Kidney (tissue), 14 donors: ENCODE measurements around the gene TMEM130. TPM values are rescaled to one million over a fixed set of nuclear protein-coding genes. Genes with fewer than 3 reads are reported as not detected.
A peak's percentile ranks its signal among the peaks of the same experiment; 100 is the strongest.

Source experiments
- DNase-seq, 5 donors: peaks; one replicate each; pipeline ENCODE4 v3.0.0-alpha.2; 2013 to 2020
- FAIRE-seq: peaks from 2 replicates; lab custom pipeline; 2012; peaks lifted over from hg19 to GRCh38; lab: Jason Lieb, UNC
- H3K27ac ChIP-seq, 2 donors: one replicate each; pipeline ENCODE4 v1.7.0; 2013; ENCODE audit warnings: low read depth in 2 of 2, low read length in 2 of 2, inconsistent platforms in 1 of 2
- H3K27me3 ChIP-seq: one replicate; pipeline ENCODE4 v1.7.1; 2013; ENCODE audit warnings: low read length, inconsistent platforms; ENCODE audit not compliant: control insufficient read depth, insufficient read depth
- H3K36me3 ChIP-seq, 3 donors: one replicate each; pipeline versions ENCODE4 v1.7.0 to v1.7.1; 2013; ENCODE audit warnings: low read length in 3 of 3, control low read depth in 1 of 3, inconsistent platforms in 1 of 3; ENCODE audit not compliant: insufficient read depth in 3 of 3, control insufficient read depth in 2 of 3
- H3K4me1 ChIP-seq, 3 donors: one replicate each; pipeline versions ENCODE4 v1.7.0 to v1.7.1; 2013; ENCODE audit warnings: low read length in 3 of 3, inconsistent platforms in 1 of 3, low read depth in 1 of 3; ENCODE audit not compliant: control insufficient read depth in 2 of 3, insufficient read depth in 2 of 3
- H3K4me3 ChIP-seq, 3 donors: one replicate each; pipeline versions ENCODE4 v1.7.0 to v1.8.1; 2013; ENCODE audit warnings: low read length in 3 of 3, control low read depth in 1 of 3, inconsistent platforms in 1 of 3
- H3K9ac ChIP-seq, 3 donors: one replicate each; pipeline versions ENCODE4 v1.7.0 to v1.7.1; 2013; ENCODE audit warnings: low read length in 3 of 3, control low read depth in 1 of 3, inconsistent platforms in 1 of 3
- H3K9me3 ChIP-seq, 3 donors: one replicate each; pipeline versions ENCODE4 v1.7.0 to v1.7.1; 2013; ENCODE audit warnings: low read length in 3 of 3, control low read depth in 1 of 3, inconsistent platforms in 1 of 3; ENCODE audit not compliant: control insufficient read depth in 2 of 3, insufficient read depth in 1 of 3
- intact Hi-C: fragments of 100-400 bp; cut with DNase I; formaldehyde crosslinking; loops from one replicate; pipeline ENCODE4 v1.11.1; 2022
- polyA plus RNA-seq: library from polyadenylated mRNA; stranded (reverse); fragments of 350-450 nt; fragmentation: Illumina TruSeq; extraction: RNeasy Lipid Tissue Mini Kit (QIAGEN cat#74804); gene quantifications from one replicate; pipeline ENCODE4 v1.2.3, GENCODE V29; 2014; ENCODE audit warnings: low read depth, low replicate concordance; ENCODE audit not compliant: insufficient read depth
- total RNA-seq: library from RNA; stranded (reverse); fragmentation: NEBNext Ultra II Directional; extraction: Animal tissue kit (Norgen Biotek cat#: 25700); gene quantifications from one replicate; pipeline ENCODE4 v1.2.1, GENCODE V29; 2021
- TF ChIP-seq, protein P1 (sequence below): IDR thresholded peaks from 3 replicates; pipeline ENCODE4 v1.5.1; 2012; ENCODE audit warnings: mild to moderate bottlenecking, moderate library complexity, borderline replicate concordance; ENCODE audit not compliant: insufficient read depth; ENCODE audit errors: extremely low read depth
- donor health status: control.
- donor health status: control.
- donor health status: control.
- donor health status: control.
- donor health status: control.
- donor health status: DM: yes; HTN: yes; CAD: no.
- donor health status: Normal renal cell carcinoma (clear cell type).

TMEM130 gene
- total and polyA plus RNA-seq, 2 donors from 2014 or later: 5.0 to 12.9 TPM

GRCh38 chr7:98840096-98840495 is 29.7 kb downstream of the TMEM130 start:
- Histone ChIP-seq H3K4me3 (no peak overlapping the region), H3K36me3 (no peaks in the 10 kb centered on the region), H3K9me3 (no peaks in the 10 kb centered on the region), H3K4me1 (no peaks in the 10 kb centered on the region), H3K9ac (no peak overlapping the region), H3K27ac (no peak overlapping the region), H3K27me3 (no peaks in the 10 kb centered on the region)
- TF ChIP-seq, protein P1, sequence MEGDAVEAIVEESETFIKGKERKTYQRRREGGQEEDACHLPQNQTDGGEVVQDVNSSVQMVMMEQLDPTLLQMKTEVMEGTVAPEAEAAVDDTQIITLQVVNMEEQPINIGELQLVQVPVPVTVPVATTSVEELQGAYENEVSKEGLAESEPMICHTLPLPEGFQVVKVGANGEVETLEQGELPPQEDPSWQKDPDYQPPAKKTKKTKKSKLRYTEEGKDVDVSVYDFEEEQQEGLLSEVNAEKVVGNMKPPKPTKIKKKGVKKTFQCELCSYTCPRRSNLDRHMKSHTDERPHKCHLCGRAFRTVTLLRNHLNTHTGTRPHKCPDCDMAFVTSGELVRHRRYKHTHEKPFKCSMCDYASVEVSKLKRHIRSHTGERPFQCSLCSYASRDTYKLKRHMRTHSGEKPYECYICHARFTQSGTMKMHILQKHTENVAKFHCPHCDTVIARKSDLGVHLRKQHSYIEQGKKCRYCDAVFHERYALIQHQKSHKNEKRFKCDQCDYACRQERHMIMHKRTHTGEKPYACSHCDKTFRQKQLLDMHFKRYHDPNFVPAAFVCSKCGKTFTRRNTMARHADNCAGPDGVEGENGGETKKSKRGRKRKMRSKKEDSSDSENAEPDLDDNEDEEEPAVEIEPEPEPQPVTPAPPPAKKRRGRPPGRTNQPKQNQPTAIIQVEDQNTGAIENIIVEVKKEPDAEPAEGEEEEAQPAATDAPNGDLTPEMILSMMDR: no peak
- intact Hi-C loops: loop anchor here (5.0 kb wide), 1 partner anchor 408 kb away; no protein-coding TSS in a partner anchor
- FAIRE-seq: no peak
- DNase-seq: no peak

- Histone ChIP-seq H3K36me3 (no peaks in the 10 kb centered on the region), H3K27ac (no peak overlapping the region), H3K9ac (no peak overlapping the region), H3K27me3 (no peaks in the 10 kb centered on the region), H3K9me3 (no peaks in the 10 kb centered on the region), H3K4me1 (no peaks in the 10 kb centered on the region), H3K4me3 (no peak overlapping the region)
- FAIRE-seq (no peak), DNase-seq (no peak)
- intact Hi-C loops: no loop called here
- TF ChIP-seq, protein P1: no peak
Measured at GRCh38 chr7:98837630-98837972, 32.2 kb downstream of the TMEM130 start.

- Histone ChIP-seq H3K4me3 (no peak overlapping the region), H3K4me1 (no peaks in the 10 kb centered on the region), H3K27me3 (no peaks in the 10 kb centered on the region), H3K9me3 (no peaks in the 10 kb centered on the region), H3K36me3 (no peaks in the 10 kb centered on the region), H3K27ac (no peak overlapping the region), H3K9ac (no peak overlapping the region)
- FAIRE-seq: no peak
- DNase-seq: peak in 4 of 5 donors; percentile 77 to 83 (median 82)
- intact Hi-C loops: no loop called here
- TF ChIP-seq, protein P1: no peak
Measured at GRCh38 chr7:98836811-98837629, 32.8 kb downstream of the TMEM130 start.

- DNase-seq: no peak
- Histone ChIP-seq H3K4me3 (no peak overlapping the region), H3K27me3 (no peaks in the 10 kb centered on the region), H3K36me3 (no peaks in the 10 kb centered on the region), H3K9ac (no peak overlapping the region), H3K4me1 (no peaks in the 10 kb centered on the region), H3K27ac (no peak overlapping the region), H3K9me3 (no peaks in the 10 kb centered on the region)
- intact Hi-C loops: no loop called here
- FAIRE-seq: no peak
- TF ChIP-seq, protein P1: no peak
Measured at GRCh38 chr7:98834949-98835348, 34.9 kb downstream of the TMEM130 start.
